Panc1 (cell line): Measurements from ENCODE around the gene SMURF1. TPM values are rescaled to one million over a fixed set of nuclear protein-coding genes. Genes with fewer than 3 reads are reported as not detected.

Experiments used
- ATAC-seq: fragments of 200-7000 bp; cut with Tn5 transposase; 2 replicates; pipeline ENCODE4 v1.9.1; 2020; ENCODE audit warnings: mild to moderate bottlenecking, moderate library complexity
- BruUV-seq: library from RNA; stranded (reverse); fragments of 400-500 nt; replicated peaks from 2 replicates; lab custom pipeline; 2021; lab: Mats Ljungman, UMichigan
- CTCF ChIA-PET: fragments of 300-600 bp; sonication (Branson Sonifier 250); formaldehyde crosslinking; loops from one replicate; lab custom pipeline; 2022; ENCODE audit warnings: antibody characterized with exemption; lab: Charles Lee
- POLR2A ChIA-PET: fragments of 300-600 bp; sonication (Branson Sonifier 250); formaldehyde crosslinking; loops from one replicate; lab custom pipeline; 2022; ENCODE audit warnings: antibody characterized with exemption; lab: Charles Lee
- DNase-seq: peaks from one replicate; pipeline ENCODE4 v3.0.0-alpha.2; 2010; ENCODE audit warnings: low read depth, low spot score
- H3K27ac ChIP-seq: 2 replicates; pipeline ENCODE4 v1.5.1; 2011; ENCODE audit warnings: mild to moderate bottlenecking, low read length, inconsistent platforms
- H3K27me3 ChIP-seq: fragments of 200-500 bp; sonication (Bioruptor generic); 2 replicates; pipeline ENCODE4 v1.6.0; 2014; ENCODE audit warnings: low read length, inconsistent platforms; ENCODE audit not compliant: control insufficient read depth, insufficient read depth
- H3K36me3 ChIP-seq: fragments of 200-500 bp; sonication (Bioruptor generic); 2 replicates; pipeline ENCODE4 v1.5.1; 2014; ENCODE audit warnings: inconsistent platforms, mild to moderate bottlenecking, low read length, moderate library complexity; ENCODE audit not compliant: control insufficient read depth, insufficient read depth
- H3K4me1 ChIP-seq: 2 replicates; pipeline ENCODE4 v1.5.1; 2011; ENCODE audit warnings: inconsistent platforms, mild to moderate bottlenecking, low read length, moderate library complexity; ENCODE audit not compliant: control insufficient read depth, insufficient read depth
- H3K4me3 ChIP-seq, 2 experiments: 2 replicates each; pipeline ENCODE4 v1.5.1; 2011 to 2012; ENCODE audit warnings: low read depth in 2 of 2, low read length in 2 of 2, mild to moderate bottlenecking in 2 of 2, inconsistent platforms in 1 of 2, moderate library complexity in 1 of 2
- H3K9me3 ChIP-seq: fragments of 200-500 bp; sonication (Bioruptor generic); 2 replicates; pipeline ENCODE4 v1.5.1; 2014; ENCODE audit warnings: low read depth, mild to moderate bottlenecking, inconsistent platforms, low read length, moderate library complexity; ENCODE audit not compliant: control insufficient read depth, insufficient read depth
- CTCF ChIP-seq: fragments of 450-650 bp; IDR thresholded peaks from 2 replicates; pipeline ENCODE4 v1.5.1; 2017; ENCODE audit warnings: mild to moderate bottlenecking
- POLR2AphosphoS5 ChIP-seq: IDR thresholded peaks from 2 replicates; pipeline ENCODE4 v1.6.1; 2012; ENCODE audit warnings: mild to moderate bottlenecking, low read depth, low read length, moderate library complexity
- REST ChIP-seq, 2 experiments: IDR thresholded peaks; 2 replicates each; pipeline ENCODE4 v1.6.1; 2011 to 2012; ENCODE audit warnings: low read depth in 2 of 2, control low read depth in 1 of 2, low read length in 1 of 2, mild to moderate bottlenecking in 1 of 2, moderate library complexity in 1 of 2; ENCODE audit not compliant: insufficient read depth in 1 of 2
- SIN3A ChIP-seq: IDR thresholded peaks from 2 replicates; pipeline ENCODE4 v1.6.1; 2012; ENCODE audit warnings: low read depth, mild to moderate bottlenecking, low read length, moderate library complexity, borderline replicate concordance; ENCODE audit not compliant: insufficient read depth
- TCF7L2 ChIP-seq: IDR thresholded peaks from 2 replicates; pipeline ENCODE4 v1.6.1; 2011; ENCODE audit warnings: mild to moderate bottlenecking, low read depth, low read length, inconsistent platforms
- in situ Hi-C: cut with HindIII; loops from 2 replicates; pipeline ENCODE4 v1.10.0; 2016; ENCODE audit warnings: low sequenced_read_pairs, low pct_unique_long_range_greater_than_20kb
- intact Hi-C: fragments of 100-400 bp; cut with micrococcal nuclease; formaldehyde crosslinking; loops from one replicate; pipeline ENCODE4 v1.10.0; 2022; ENCODE audit not compliant: unreplicated experiment
- total RNA-seq: library from RNA; stranded (reverse); gene quantifications from one replicate; pipeline ENCODE4 v1.2.1, GENCODE V29; 2021; ENCODE audit not compliant: unreplicated experiment

SMURF1 gene
- total RNA-seq, 1 experiment from 2014 or later = 47.0 TPM

GRCh38 chr7:99173787-99174186, 29.9 kb upstream of the SMURF1 start:
- no peak overlapping the region for H3K27ac ChIP-seq
- ATAC-seq (no peak), DNase-seq (no peak)
- no peaks in the 10 kb centered on the region for H3K4me1 ChIP-seq
- intact Hi-C loops = no loop called here
- ChIA-PET POLR2A (interaction anchor here (0.6 kb wide), 1 partner anchor 11 kb away, joined by 5 read pairs; no protein-coding TSS in a partner anchor), CTCF (no interaction called here)
- H3K9me3 ChIP-seq = no peaks in the 10 kb centered on the region
- in situ Hi-C loops = no loop called here
- TF ChIP-seq SIN3A = no peak
- no peak for TF ChIP-seq POLR2AphosphoS5
- no peak for TF ChIP-seq TCF7L2
- TF ChIP-seq REST (IDR thresholded peaks at IDR 0.05; ENCODE audit: insufficient read depth in 1 of 2, low read depth in 2 of 2, low read length in 1 of 2) = no peak
- TF ChIP-seq CTCF = no peak
- H3K4me3 ChIP-seq = no peak overlapping the region
- H3K27me3 ChIP-seq = no peaks in the 10 kb centered on the region
- no peaks in the 10 kb centered on the region for H3K36me3 ChIP-seq
- BruUV-seq = no TSS peak

GRCh38 chr7:99171731-99172130, 27.8 kb upstream of the SMURF1 start:
- H3K27me3 ChIP-seq = no peaks in the 10 kb centered on the region
- no peak for TF ChIP-seq SIN3A
- no peak for TF ChIP-seq REST (IDR thresholded peaks at IDR 0.05; ENCODE audit: insufficient read depth in 1 of 2, low read depth in 2 of 2, low read length in 1 of 2)
- TF ChIP-seq POLR2AphosphoS5 = no peak
- TF ChIP-seq TCF7L2 = no peak
- no peak for TF ChIP-seq CTCF
- H3K27ac ChIP-seq = no peak overlapping the region
- ATAC-seq (no peak), DNase-seq (no peak)
- H3K4me3 ChIP-seq = no peak overlapping the region
- H3K9me3 ChIP-seq = no peaks in the 10 kb centered on the region
- H3K36me3 ChIP-seq = no peaks in the 10 kb centered on the region
- intact Hi-C loops = no loop called here
- in situ Hi-C loops = no loop called here
- no peaks in the 10 kb centered on the region for H3K4me1 ChIP-seq
- POLR2A ChIA-PET = interaction anchor here (0.5 kb wide), 1 partner anchor 62 kb away, joined by 5 read pairs; no protein-coding TSS in a partner anchor
- BruUV-seq = no TSS peak
- CTCF ChIA-PET = no interaction called here
